Glutamatergic neuron (in vitro differentiated cells): Measurements from ENCODE around the gene PPP2R2B. TPM values are rescaled to one million over a fixed set of nuclear protein-coding genes. Genes with fewer than 3 reads are reported as not detected.

ENCODE experiments used
- DNase-seq: peaks from one replicate; pipeline ENCODE4 v3.0.0; 2022
- H3K27ac Mint-ChIP-seq: one replicate; pipeline ENCODE4 v1.8.0; 2020; ENCODE audit warnings: mild to moderate bottlenecking, mixed read lengths, inconsistent platforms; ENCODE audit not compliant: unreplicated experiment
- H3K27me3 Mint-ChIP-seq: one replicate; pipeline ENCODE4 v1.8.0; 2020; ENCODE audit warnings: mild to moderate bottlenecking, moderate library complexity, mixed read lengths, inconsistent platforms; ENCODE audit not compliant: unreplicated experiment
- H3K36me3 Mint-ChIP-seq: one replicate; pipeline ENCODE4 v1.8.0; 2020; ENCODE audit warnings: mild to moderate bottlenecking, mixed read lengths, inconsistent platforms; ENCODE audit not compliant: unreplicated experiment
- H3K4me1 Mint-ChIP-seq: one replicate; pipeline ENCODE4 v1.8.0; 2020; ENCODE audit warnings: mild to moderate bottlenecking, low read depth, mixed read lengths, inconsistent platforms; ENCODE audit not compliant: unreplicated experiment
- H3K4me3 Mint-ChIP-seq: one replicate; pipeline ENCODE4 v1.8.0; 2020; ENCODE audit warnings: mild to moderate bottlenecking, mixed read lengths, inconsistent platforms; ENCODE audit not compliant: unreplicated experiment
- H3K9me3 Mint-ChIP-seq: one replicate; pipeline ENCODE4 v1.8.0; 2020; ENCODE audit warnings: mild to moderate bottlenecking, moderate library complexity, mixed read lengths, inconsistent platforms; ENCODE audit not compliant: unreplicated experiment
- CTCF ChIP-seq: fragments of 200-600 bp; sonication (generic); IDR thresholded peaks from one replicate; pipeline ENCODE4 v1.5.0; 2021; ENCODE audit not compliant: partially characterized antibody, unreplicated experiment
- total RNA-seq: library from RNA; stranded (reverse); fragmentation: NEBNext Ultra II Directional; extraction: Animal tissue kit (Norgen Biotek cat#: 25700); gene quantifications from one replicate; pipeline ENCODE4 v1.2.1, GENCODE V29; 2021; ENCODE audit not compliant: unreplicated experiment

The PPP2R2B gene
- total RNA-seq, 1 donor from 2014 or later = 11.4 TPM

GRCh38 chr5:146544232-146544631 is 334.3 kb downstream of the PPP2R2B start:
- no peaks in the 10 kb centered on the region for H3K36me3 Mint-ChIP-seq
- peaks cover 7% of the 10 kb centered on the region for H3K4me1 Mint-ChIP-seq
- H3K27me3 Mint-ChIP-seq = no peaks in the 10 kb centered on the region
- no peaks in the 10 kb centered on the region for H3K9me3 Mint-ChIP-seq
- DNase-seq = no peak
- TF ChIP-seq CTCF = no peak
- H3K27ac Mint-ChIP-seq = no peak overlapping the region
- no peak overlapping the region for H3K4me3 Mint-ChIP-seq

- peak; percentile 91 for DNase-seq
- Mint-ChIP-seq H3K27me3 (no peaks in the 10 kb centered on the region), H3K27ac (no peak overlapping the region), H3K4me3 (no peak overlapping the region), H3K4me1 (peaks cover 4% of the 10 kb centered on the region), H3K36me3 (no peaks in the 10 kb centered on the region), H3K9me3 (no peaks in the 10 kb centered on the region)
- peak; percentile 90 for TF ChIP-seq CTCF
Observed at GRCh38 chr5:146541958-146542849, 336.4 kb downstream of the PPP2R2B start.

GRCh38 chr5:146540414-146540813 is 338.1 kb downstream of the PPP2R2B start:
- Mint-ChIP-seq H3K27me3 (no peaks in the 10 kb centered on the region), H3K4me3 (no peak overlapping the region), H3K9me3 (no peaks in the 10 kb centered on the region), H3K36me3 (no peaks in the 10 kb centered on the region), H3K4me1 (peaks cover 4% of the 10 kb centered on the region), H3K27ac (no peak overlapping the region)
- DNase-seq = no peak
- TF ChIP-seq CTCF = no peak

GRCh38 chr5:146539973-146540372 is 338.6 kb downstream of the PPP2R2B start:
- H3K27me3 Mint-ChIP-seq = no peaks in the 10 kb centered on the region
- no peak for DNase-seq
- H3K4me3 Mint-ChIP-seq = no peak overlapping the region
- no peak for TF ChIP-seq CTCF
- no peak overlapping the region for H3K27ac Mint-ChIP-seq
- H3K36me3 Mint-ChIP-seq = no peaks in the 10 kb centered on the region
- H3K4me1 Mint-ChIP-seq = peaks cover 4% of the 10 kb centered on the region
- H3K9me3 Mint-ChIP-seq = no peaks in the 10 kb centered on the region

- Mint-ChIP-seq H3K27ac (no peak overlapping the region), H3K9me3 (no peaks in the 10 kb centered on the region), H3K36me3 (no peaks in the 10 kb centered on the region), H3K27me3 (no peaks in the 10 kb centered on the region), H3K4me1 (peaks cover 4% of the 10 kb centered on the region), H3K4me3 (no peak overlapping the region)
- no peak for DNase-seq
- no peak for TF ChIP-seq CTCF
Observed at GRCh38 chr5:146538432-146538831, 340.1 kb downstream of the PPP2R2B start.
